Osteocyte (in vitro differentiated cells): ENCODE results near the gene CRTC1. TPM values are rescaled to one million over a fixed set of nuclear protein-coding genes. Genes with fewer than 3 reads are reported as not detected.

ENCODE experiments used
- DNase-seq: peaks from one replicate; pipeline ENCODE4 v3.0.0; 2021; ENCODE audit warnings: mixed read lengths; ENCODE audit not compliant: unreplicated experiment; ENCODE audit errors: extremely low spot score
- H3K27ac Mint-ChIP-seq: one replicate; pipeline ENCODE4 v1.8.0; 2021; ENCODE audit warnings: mild to moderate bottlenecking, mixed read lengths; ENCODE audit not compliant: unreplicated experiment
- H3K27me3 Mint-ChIP-seq: one replicate; pipeline ENCODE4 v1.8.0; 2021; ENCODE audit warnings: mixed read lengths; ENCODE audit not compliant: unreplicated experiment
- H3K36me3 Mint-ChIP-seq: one replicate; pipeline ENCODE4 v1.8.0; 2021; ENCODE audit warnings: mixed read lengths; ENCODE audit not compliant: unreplicated experiment
- H3K4me1 Mint-ChIP-seq: one replicate; pipeline ENCODE4 v1.8.0; 2021; ENCODE audit warnings: mixed read lengths; ENCODE audit not compliant: unreplicated experiment
- H3K4me3 Mint-ChIP-seq: one replicate; pipeline ENCODE4 v1.8.0; 2021; ENCODE audit warnings: mild to moderate bottlenecking, moderate library complexity, mixed read lengths; ENCODE audit not compliant: unreplicated experiment
- H3K9me3 Mint-ChIP-seq: one replicate; pipeline ENCODE4 v1.8.0; 2021; ENCODE audit warnings: mixed read lengths; ENCODE audit not compliant: unreplicated experiment
- total RNA-seq: library from RNA; stranded (reverse); gene quantifications from 2 replicates; pipeline ENCODE4 v1.2.1, GENCODE V29; 2021
- TF ChIP-seq, protein P1 (sequence below): fragments of 200-600 bp; sonication (generic); IDR thresholded peaks from 2 replicates; pipeline ENCODE4 v1.5.0; 2021; ENCODE audit warnings: antibody characterized with exemption, mild to moderate bottlenecking, moderate library complexity

CRTC1 gene
- total RNA-seq, 1 donor from 2014 or later = 25.7 TPM

- TF ChIP-seq, protein P1, sequence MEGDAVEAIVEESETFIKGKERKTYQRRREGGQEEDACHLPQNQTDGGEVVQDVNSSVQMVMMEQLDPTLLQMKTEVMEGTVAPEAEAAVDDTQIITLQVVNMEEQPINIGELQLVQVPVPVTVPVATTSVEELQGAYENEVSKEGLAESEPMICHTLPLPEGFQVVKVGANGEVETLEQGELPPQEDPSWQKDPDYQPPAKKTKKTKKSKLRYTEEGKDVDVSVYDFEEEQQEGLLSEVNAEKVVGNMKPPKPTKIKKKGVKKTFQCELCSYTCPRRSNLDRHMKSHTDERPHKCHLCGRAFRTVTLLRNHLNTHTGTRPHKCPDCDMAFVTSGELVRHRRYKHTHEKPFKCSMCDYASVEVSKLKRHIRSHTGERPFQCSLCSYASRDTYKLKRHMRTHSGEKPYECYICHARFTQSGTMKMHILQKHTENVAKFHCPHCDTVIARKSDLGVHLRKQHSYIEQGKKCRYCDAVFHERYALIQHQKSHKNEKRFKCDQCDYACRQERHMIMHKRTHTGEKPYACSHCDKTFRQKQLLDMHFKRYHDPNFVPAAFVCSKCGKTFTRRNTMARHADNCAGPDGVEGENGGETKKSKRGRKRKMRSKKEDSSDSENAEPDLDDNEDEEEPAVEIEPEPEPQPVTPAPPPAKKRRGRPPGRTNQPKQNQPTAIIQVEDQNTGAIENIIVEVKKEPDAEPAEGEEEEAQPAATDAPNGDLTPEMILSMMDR = no peak
- no peaks in the 10 kb centered on the region for H3K27me3 Mint-ChIP-seq
- H3K9me3 Mint-ChIP-seq = no peaks in the 10 kb centered on the region
- peaks cover 30% of the 10 kb centered on the region for H3K4me1 Mint-ChIP-seq
- H3K4me3 Mint-ChIP-seq = no peak overlapping the region
- H3K27ac Mint-ChIP-seq = no peak overlapping the region
- H3K36me3 Mint-ChIP-seq = no peaks in the 10 kb centered on the region
- DNase-seq = no peak
These were observed 38.4 kb upstream of the CRTC1 start for GRCh38 chr19:18645035-18645511.

DNA sequence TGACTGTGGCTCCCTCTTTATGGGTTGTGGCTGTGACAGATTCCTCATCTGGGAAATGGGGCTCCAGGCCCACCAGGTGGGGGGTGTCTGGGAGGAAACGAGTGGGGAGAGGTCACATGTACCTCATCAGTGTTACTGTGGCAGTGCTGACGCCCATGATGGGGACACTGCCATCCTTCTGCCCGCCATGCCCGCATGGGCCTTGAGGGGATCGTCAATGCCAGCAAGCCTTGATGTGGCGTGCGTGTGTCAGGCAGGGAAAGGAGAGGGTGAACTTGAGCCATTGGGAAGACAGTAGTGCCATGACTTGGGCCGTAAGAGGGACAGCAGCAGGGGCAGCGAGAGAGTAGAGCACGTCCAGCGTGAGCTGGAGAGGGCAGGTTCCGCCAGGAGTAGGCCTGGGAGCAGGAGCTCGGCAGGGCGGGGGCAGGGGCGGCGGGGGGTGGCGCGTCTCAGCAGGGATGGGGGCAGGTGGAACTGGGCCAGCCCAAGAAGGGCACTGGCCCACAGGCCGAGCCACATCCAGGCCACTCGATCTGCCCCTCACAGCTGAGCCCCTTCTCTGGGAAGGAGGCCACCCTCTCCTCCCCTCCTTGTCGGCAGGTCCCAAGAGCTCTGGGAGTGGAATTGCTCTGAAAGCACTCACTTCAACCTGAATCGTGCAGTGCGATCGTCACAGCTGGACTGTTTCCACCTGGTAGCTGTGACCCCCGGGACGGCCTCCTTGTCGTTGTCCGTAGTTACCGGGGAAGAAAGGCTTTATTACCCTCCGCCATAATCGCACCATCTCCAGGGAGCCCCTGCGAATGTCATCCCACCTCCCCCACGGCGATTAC lies 36.7 kb upstream of the CRTC1 start:
- Mint-ChIP-seq H3K27ac (no peak overlapping the region), H3K4me3 (no peak overlapping the region)

GRCh38 chr19:18647371-18647767 lies 36.1 kb upstream of the CRTC1 start:
- Mint-ChIP-seq H3K36me3 (no peaks in the 10 kb centered on the region), H3K4me3 (no peak overlapping the region), H3K9me3 (no peaks in the 10 kb centered on the region), H3K27ac (peak overlapping the region; percentile 56), H3K4me1 (peaks cover 52% of the 10 kb centered on the region), H3K27me3 (no peaks in the 10 kb centered on the region)
- TF ChIP-seq, protein P1 = no peak
- no peak for DNase-seq

More for the DNA sequence above, 36.7 kb upstream of the CRTC1 start:
- DNase-seq = no peak
- Mint-ChIP-seq H3K36me3 (no peaks in the 10 kb centered on the region), H3K9me3 (no peaks in the 10 kb centered on the region), H3K4me1 (peaks cover 47% of the 10 kb centered on the region), H3K27me3 (no peaks in the 10 kb centered on the region)
- TF ChIP-seq, protein P1 = no peak

DNA sequence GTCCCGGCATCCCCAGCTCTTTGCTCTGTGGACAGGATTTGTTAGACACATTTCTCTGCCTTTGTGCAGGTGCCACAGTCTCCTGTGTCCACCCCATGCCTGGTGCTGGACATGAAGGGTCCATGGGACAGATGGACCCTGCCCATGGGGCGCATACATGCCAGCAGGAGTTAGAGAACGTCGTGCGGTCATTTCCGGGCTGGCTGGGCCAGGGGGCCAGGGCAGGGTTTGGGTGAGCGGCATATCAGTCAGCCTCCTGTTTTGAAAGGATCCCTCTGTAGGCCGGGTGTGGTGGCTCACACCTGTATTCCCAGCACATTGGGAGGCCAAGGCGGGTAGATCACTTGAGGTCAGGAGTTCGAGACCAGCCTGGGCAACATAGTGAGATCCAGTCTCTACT lies 35.7 kb upstream of the CRTC1 start:
- peak overlapping the region; percentile 56 for H3K27ac Mint-ChIP-seq
- no peaks in the 10 kb centered on the region for H3K27me3 Mint-ChIP-seq
- no peaks in the 10 kb centered on the region for H3K36me3 Mint-ChIP-seq
- DNase-seq = no peak
- peaks cover 52% of the 10 kb centered on the region for H3K4me1 Mint-ChIP-seq
- TF ChIP-seq, protein P1 = no peak
- no peaks in the 10 kb centered on the region for H3K9me3 Mint-ChIP-seq
- no peak overlapping the region for H3K4me3 Mint-ChIP-seq

- H3K27me3 Mint-ChIP-seq = no peaks in the 10 kb centered on the region
- no peaks in the 10 kb centered on the region for H3K36me3 Mint-ChIP-seq
- no peak for DNase-seq
- TF ChIP-seq, protein P1 = no peak
- H3K4me3 Mint-ChIP-seq = peak overlapping the region; percentile 64
- H3K4me1 Mint-ChIP-seq = peaks cover 52% of the 10 kb centered on the region
- peak overlapping the region; percentile 98 for H3K27ac Mint-ChIP-seq
- no peaks in the 10 kb centered on the region for H3K9me3 Mint-ChIP-seq
These were observed 34.5 kb upstream of the CRTC1 start for GRCh38 chr19:18648973-18649315.
